ENCODE measurements around the gene MAMDC2. TPM values are rescaled to one million over a fixed set of nuclear protein-coding genes. Genes with fewer than 3 reads are reported as not detected.

The MAMDC2 gene
- total RNA-seq, 1 experiment from 2014 or later, result 1.2 TPM

DNA sequence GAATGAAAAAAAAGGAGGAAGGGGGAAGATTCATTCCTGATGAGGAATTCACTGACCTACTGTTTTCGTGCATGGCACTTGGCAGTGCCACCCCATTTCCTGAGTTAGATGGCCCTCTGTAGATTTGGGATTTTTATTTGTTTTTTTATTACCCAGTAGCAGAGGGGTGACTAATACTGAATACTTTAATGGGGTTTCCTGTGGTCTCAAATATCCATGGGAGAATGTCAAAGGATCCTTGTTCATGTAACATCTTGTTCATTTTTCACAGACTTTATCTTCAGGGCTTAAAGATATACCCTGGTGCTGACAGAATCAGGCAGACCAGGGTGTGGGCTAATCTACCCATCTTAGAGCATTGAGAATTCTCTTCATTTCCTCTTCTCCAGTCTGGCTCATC is 93.0 kb downstream of the MAMDC2 start:
- no peaks in the 10 kb centered on the region for H3K27me3 ChIP-seq (ENCODE audit: insufficient read depth, low read length)
- no peaks in the 10 kb centered on the region for H3K9me2 ChIP-seq (ENCODE audit: insufficient read depth)
- H3K4me3 ChIP-seq (replicated peaks in 1 of 2; ENCODE audit: low read depth in 1 of 2, low read length in 2 of 2), result no peak overlapping the region
- no peaks in the 10 kb centered on the region for H4K20me1 ChIP-seq (ENCODE audit: insufficient read depth)
- ATAC-seq, result no peak
- ChIA-PET RAD21 (ENCODE audit: low non-redundant PET in 1 of 2, low total read pairs in 2 of 2, uncharacterized antibody in 2 of 2, unreplicated experiment in 2 of 2) (no interaction called here), POLR2A (no interaction called here), CTCF (interaction anchor here (0.8 to 0.9 kb wide), 2 partner anchors 23 to 25 kb away, joined by 3 read pairs; no protein-coding TSS in a partner anchor)
- no TSS peak for BruUV-seq (replicated peaks)
- H3K4me2 ChIP-seq (ENCODE audit: low read length), result no peak overlapping the region
- no peak overlapping the region for H3K9ac ChIP-seq (ENCODE audit: low read length)
- no peaks in the 10 kb centered on the region for H3K9me3 ChIP-seq (ENCODE audit: control insufficient read depth in 1 of 2, insufficient read depth in 1 of 2, low read depth in 1 of 2, low read length in 2 of 2)
- no peak overlapping the region for H2AFZ ChIP-seq (ENCODE audit: low read depth, low read length, poor library complexity, severe bottlenecking)
- no peaks in the 10 kb centered on the region for H3K36me3 ChIP-seq (ENCODE audit: control insufficient read depth in 1 of 2, insufficient read depth in 2 of 2, low read length in 2 of 2)
- H3K4me1 ChIP-seq (ENCODE audit: control insufficient read depth in 1 of 2, insufficient read depth in 2 of 2, low read length in 2 of 2), result no peaks in the 10 kb centered on the region; a peak in 1 of 4 replicates
- no peaks in the 10 kb centered on the region for H3K79me2 ChIP-seq (ENCODE audit: insufficient read depth, low read length)
- TF ChIP-seq SIN3A (IDR thresholded peaks at IDR 0.05; ENCODE audit: low read depth) (no peak), SRF (IDR thresholded peaks at IDR 0.05; ENCODE audit: low read depth) (no peak), EGR1 (IDR thresholded peaks at IDR 0.05; ENCODE audit: low read depth) (no peak), JUND (IDR thresholded peaks at IDR 0.05) (no peak), ZFX (IDR thresholded peaks at IDR 0.05) (no peak), POLR2A (IDR thresholded peaks at IDR 0.05; ENCODE audit: borderline replicate concordance, extremely low read depth, insufficient read depth, insufficient read length) (no peak), ELF1 (IDR thresholded peaks at IDR 0.05; ENCODE audit: borderline replicate concordance, low read depth) (no peak), YY1 (IDR thresholded peaks at IDR 0.05; ENCODE audit: extremely low read depth, insufficient replicate concordance, low read depth, low read length) (no peak), RAD21 (IDR thresholded peaks at IDR 0.05; ENCODE audit: low read depth) (no peak), ZNF274 (IDR thresholded peaks at IDR 0.05; ENCODE audit: low read depth, low read length) (no peak), POLR2AphosphoS5 (IDR thresholded peaks at IDR 0.05; ENCODE audit: low read depth, low read length) (no peak), CEBPB (IDR thresholded peaks at IDR 0.05; ENCODE audit: low read depth) (no peak), EZH2 (IDR thresholded peaks at IDR 0.05) (no peak)
- TF ChIP-seq, protein P1, sequence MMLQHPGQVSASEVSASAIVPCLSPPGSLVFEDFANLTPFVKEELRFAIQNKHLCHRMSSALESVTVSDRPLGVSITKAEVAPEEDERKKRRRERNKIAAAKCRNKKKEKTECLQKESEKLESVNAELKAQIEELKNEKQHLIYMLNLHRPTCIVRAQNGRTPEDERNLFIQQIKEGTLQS (IDR thresholded peaks at IDR 0.05), result no peak
- TF ChIP-seq, protein P2, sequence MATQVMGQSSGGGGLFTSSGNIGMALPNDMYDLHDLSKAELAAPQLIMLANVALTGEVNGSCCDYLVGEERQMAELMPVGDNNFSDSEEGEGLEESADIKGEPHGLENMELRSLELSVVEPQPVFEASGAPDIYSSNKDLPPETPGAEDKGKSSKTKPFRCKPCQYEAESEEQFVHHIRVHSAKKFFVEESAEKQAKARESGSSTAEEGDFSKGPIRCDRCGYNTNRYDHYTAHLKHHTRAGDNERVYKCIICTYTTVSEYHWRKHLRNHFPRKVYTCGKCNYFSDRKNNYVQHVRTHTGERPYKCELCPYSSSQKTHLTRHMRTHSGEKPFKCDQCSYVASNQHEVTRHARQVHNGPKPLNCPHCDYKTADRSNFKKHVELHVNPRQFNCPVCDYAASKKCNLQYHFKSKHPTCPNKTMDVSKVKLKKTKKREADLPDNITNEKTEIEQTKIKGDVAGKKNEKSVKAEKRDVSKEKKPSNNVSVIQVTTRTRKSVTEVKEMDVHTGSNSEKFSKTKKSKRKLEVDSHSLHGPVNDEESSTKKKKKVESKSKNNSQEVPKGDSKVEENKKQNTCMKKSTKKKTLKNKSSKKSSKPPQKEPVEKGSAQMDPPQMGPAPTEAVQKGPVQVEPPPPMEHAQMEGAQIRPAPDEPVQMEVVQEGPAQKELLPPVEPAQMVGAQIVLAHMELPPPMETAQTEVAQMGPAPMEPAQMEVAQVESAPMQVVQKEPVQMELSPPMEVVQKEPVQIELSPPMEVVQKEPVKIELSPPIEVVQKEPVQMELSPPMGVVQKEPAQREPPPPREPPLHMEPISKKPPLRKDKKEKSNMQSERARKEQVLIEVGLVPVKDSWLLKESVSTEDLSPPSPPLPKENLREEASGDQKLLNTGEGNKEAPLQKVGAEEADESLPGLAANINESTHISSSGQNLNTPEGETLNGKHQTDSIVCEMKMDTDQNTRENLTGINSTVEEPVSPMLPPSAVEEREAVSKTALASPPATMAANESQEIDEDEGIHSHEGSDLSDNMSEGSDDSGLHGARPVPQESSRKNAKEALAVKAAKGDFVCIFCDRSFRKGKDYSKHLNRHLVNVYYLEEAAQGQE (IDR thresholded peaks at IDR 0.05; ENCODE audit: low read depth), result no peak
- TF ChIP-seq, protein P3, sequence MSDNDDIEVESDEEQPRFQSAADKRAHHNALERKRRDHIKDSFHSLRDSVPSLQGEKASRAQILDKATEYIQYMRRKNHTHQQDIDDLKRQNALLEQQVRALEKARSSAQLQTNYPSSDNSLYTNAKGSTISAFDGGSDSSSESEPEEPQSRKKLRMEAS (IDR thresholded peaks at IDR 0.05), result no peak
- TF ChIP-seq, protein P4, sequence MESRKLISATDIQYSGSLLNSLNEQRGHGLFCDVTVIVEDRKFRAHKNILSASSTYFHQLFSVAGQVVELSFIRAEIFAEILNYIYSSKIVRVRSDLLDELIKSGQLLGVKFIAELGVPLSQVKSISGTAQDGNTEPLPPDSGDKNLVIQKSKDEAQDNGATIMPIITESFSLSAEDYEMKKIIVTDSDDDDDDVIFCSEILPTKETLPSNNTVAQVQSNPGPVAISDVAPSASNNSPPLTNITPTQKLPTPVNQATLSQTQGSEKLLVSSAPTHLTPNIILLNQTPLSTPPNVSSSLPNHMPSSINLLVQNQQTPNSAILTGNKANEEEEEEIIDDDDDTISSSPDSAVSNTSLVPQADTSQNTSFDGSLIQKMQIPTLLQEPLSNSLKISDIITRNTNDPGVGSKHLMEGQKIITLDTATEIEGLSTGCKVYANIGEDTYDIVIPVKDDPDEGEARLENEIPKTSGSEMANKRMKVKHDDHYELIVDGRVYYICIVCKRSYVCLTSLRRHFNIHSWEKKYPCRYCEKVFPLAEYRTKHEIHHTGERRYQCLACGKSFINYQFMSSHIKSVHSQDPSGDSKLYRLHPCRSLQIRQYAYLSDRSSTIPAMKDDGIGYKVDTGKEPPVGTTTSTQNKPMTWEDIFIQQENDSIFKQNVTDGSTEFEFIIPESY (IDR thresholded peaks at IDR 0.05; ENCODE audit: extremely low read depth, insufficient replicate concordance, low read length), result no peak
- intact Hi-C loops (cut with micrococcal nuclease), result no loop called here
- H3K27ac ChIP-seq (ENCODE audit: low read depth, low read length), result no peak overlapping the region
- no peak for DNase-seq (ENCODE audit: low read depth, low spot score)

All from HCT116 (cell line).